Daoy (cell line): ENCODE results near the gene IRS1. TPM values are rescaled to one million over a fixed set of nuclear protein-coding genes. Genes with fewer than 3 reads are reported as not detected.

ENCODE experiments used
- DNase-seq: peaks from one replicate; pipeline ENCODE4 v3.0.0-alpha.2; 2015; ENCODE audit warnings: low read depth
- total RNA-seq: library from RNA; depleted of rRNA; stranded (reverse); fragments of >200 nt; shearing (Covaris generic); gene quantifications from 2 replicates; pipeline ENCODE4 v1.2.3, GENCODE V29; 2014; rRNA removed

IRS1 gene
- total RNA-seq, 1 experiment from 2014 or later, result 6.4 TPM

GRCh38 chr2:226692521-226693126 is 107.0 kb downstream of the IRS1 start:
- DNase-seq, result no peak

- DNase-seq, result no peak
Measured at GRCh38 chr2:226691255-226691654, 108.4 kb downstream of the IRS1 start.

- DNase-seq, result no peak
Measured at GRCh38 chr2:226690461-226691024, 109.1 kb downstream of the IRS1 start.

- DNase-seq, result no peak
Measured at GRCh38 chr2:226687641-226688253, 111.9 kb downstream of the IRS1 start.

GRCh38 chr2:226684563-226684959 is 115.1 kb downstream of the IRS1 start:
- no peak for DNase-seq

GRCh38 chr2:226683944-226684562 is 115.6 kb downstream of the IRS1 start:
- DNase-seq, result no peak

- no peak for DNase-seq
Measured at GRCh38 chr2:226683196-226683595, 116.4 kb downstream of the IRS1 start.

Other genes with a start within 250 kb of the IRS1 start
- 4.3 and 12.6 TPM in 2 replicates for gene RHBDD1, start 36.2 kb upstream of the IRS1 start, total RNA-seq